ENCODE results near the gene CYP17A1.
"Not testable (repeated sequence)": the region's sequence is repeated elsewhere in the genome, so short reads cannot be mapped to it uniquely, and the experiment has no call there.

CYP17A1 gene

GRCh38 chr10:102837230-102837721 is at the start of gene CYP17A1:
TSS of gene CYP17A1 (minus strand) at chr10:102837413. CDS start at chr10:102837361, 52 bp downstream.
- DNase-seq (ENCODE audit: low spot score) = peak; percentile 9

- no peak for DNase-seq (ENCODE audit: low spot score)
These were observed 43.0 kb upstream of the CYP17A1 start for GRCh38 chr10:102880256-102880655.

- no peak for DNase-seq (ENCODE audit: low spot score)
These were observed 41.4 kb upstream of the CYP17A1 start for GRCh38 chr10:102878629-102879028.

GRCh38 chr10:102876747-102877153 is 39.5 kb upstream of the CYP17A1 start:
- DNase-seq (ENCODE audit: low spot score) = no peak

- no peak for DNase-seq (ENCODE audit: low spot score)
These were observed 35.0 kb upstream of the CYP17A1 start for GRCh38 chr10:102872163-102872562.

GRCh38 chr10:102870221-102870620 is 33.0 kb upstream of the CYP17A1 start:
- no peak for DNase-seq (ENCODE audit: low spot score)

- DNase-seq (ENCODE audit: low spot score) = peak; percentile 48
These were observed 32.3 kb upstream of the CYP17A1 start, which contains the start of gene AS3MT for GRCh38 chr10:102869258-102870198. TSS of gene AS3MT (plus strand) at chr10:102869470. CDS start at chr10:102869593, 123 bp downstream.

- peak; percentile 35 for DNase-seq (ENCODE audit: low spot score)
These were observed 31.7 kb upstream of the CYP17A1 start for GRCh38 chr10:102868911-102869257.

- DNase-seq (ENCODE audit: low spot score) = no peak
These were observed 28.4 kb upstream of the CYP17A1 start for GRCh38 chr10:102865620-102866019.

- no peak for DNase-seq (ENCODE audit: low spot score)
These were observed 26.4 kb upstream of the CYP17A1 start for GRCh38 chr10:102863660-102864059.

- DNase-seq (ENCODE audit: low spot score) = no peak
These were observed 22.7 kb upstream of the CYP17A1 start for GRCh38 chr10:102859911-102860310.

- no peak for DNase-seq (ENCODE audit: low spot score)
These were observed 19.7 kb upstream of the CYP17A1 start for GRCh38 chr10:102856758-102857424.

GRCh38 chr10:102855731-102856436 is 18.7 kb upstream of the CYP17A1 start:
- not testable (repeated sequence) for DNase-seq (ENCODE audit: low spot score)

GRCh38 chr10:102853237-102853636 is 16.0 kb upstream of the CYP17A1 start:
- not testable (repeated sequence) for DNase-seq (ENCODE audit: low spot score)

GRCh38 chr10:102850025-102850518 is 12.9 kb upstream of the CYP17A1 start:
- no peak for DNase-seq (ENCODE audit: low spot score)

- no peak for DNase-seq (ENCODE audit: low spot score)
These were observed 8.2 kb upstream of the CYP17A1 start for GRCh38 chr10:102845352-102845902.

GRCh38 chr10:102844190-102844776 is 7.1 kb upstream of the CYP17A1 start:
- DNase-seq (ENCODE audit: low spot score) = not testable (repeated sequence)

- DNase-seq (ENCODE audit: low spot score) = not testable (repeated sequence)
These were observed 5.9 kb upstream of the CYP17A1 start for GRCh38 chr10:102843139-102843538.

GRCh38 chr10:102841827-102842345 is 4.7 kb upstream of the CYP17A1 start:
- DNase-seq (ENCODE audit: low spot score) = no peak

- DNase-seq (ENCODE audit: low spot score) = not testable (repeated sequence)
These were observed 1.2 kb upstream of the CYP17A1 start for GRCh38 chr10:102838276-102838927.

Data from cerebellar cortex (tissue), 1 donor.